Gastroesophageal sphincter (tissue), 3 donors: ENCODE results near the gene ADAMTS19.

Source experiments
- CTCF ChIP-seq, 4 experiments: fragments of 200-600 bp in 2 of 4; fragments of 450-650 bp in 2 of 4; sonication (generic) in 1 of 4; IDR thresholded peaks; one replicate each; pipeline ENCODE4 v1.5.1; 2017 to 2019; ENCODE audit warnings: antibody characterized with exemption in 4 of 4, mild to moderate bottlenecking in 2 of 4, moderate library complexity in 2 of 4
- EP300 ChIP-seq: sonication (generic); formaldehyde crosslinking; IDR thresholded peaks from one replicate; pipeline ENCODE4 v1.6.1; 2017; ENCODE audit warnings: antibody characterized with exemption, mild to moderate bottlenecking
- POLR2AphosphoS5 ChIP-seq: sonication (generic); formaldehyde crosslinking; IDR thresholded peaks from one replicate; pipeline ENCODE4 v1.6.1; 2017; ENCODE audit warnings: antibody characterized with exemption

- TF ChIP-seq CTCF (IDR thresholded peaks at IDR 0.05) (no peak), POLR2AphosphoS5 (no peak), EP300 (no peak)
Observed at GRCh38 chr5:129410488-129410887, 49.6 kb upstream of the ADAMTS19 start.
